Nephron progenitor cell (in vitro differentiated cells): ENCODE data around the gene LPIN1.

Experiments used
- DNase-seq: peaks from one replicate; pipeline ENCODE4 v3.0.0; 2021
- H3K27ac Mint-ChIP-seq: 2 replicates; pipeline ENCODE4 v1.8.0; 2021; ENCODE audit warnings: mild to moderate bottlenecking, moderate library complexity, mixed read lengths
- H3K27me3 Mint-ChIP-seq: 2 replicates; pipeline ENCODE4 v1.8.0; 2021; ENCODE audit warnings: mild to moderate bottlenecking, low read depth, mixed read lengths; ENCODE audit not compliant: poor library complexity
- H3K36me3 Mint-ChIP-seq: 2 replicates; pipeline ENCODE4 v1.8.0; 2021; ENCODE audit warnings: low read depth, mixed read lengths
- H3K4me1 Mint-ChIP-seq: 2 replicates; pipeline ENCODE4 v1.8.0; 2021; ENCODE audit warnings: mixed read lengths
- H3K4me3 Mint-ChIP-seq: 2 replicates; pipeline ENCODE4 v1.8.0; 2021; ENCODE audit warnings: mild to moderate bottlenecking, moderate library complexity, mixed read lengths
- H3K9me3 Mint-ChIP-seq: 2 replicates; pipeline ENCODE4 v1.8.0; 2021; ENCODE audit warnings: mild to moderate bottlenecking, moderate library complexity, mixed read lengths
- TF ChIP-seq, protein P1 (sequence below): fragments of 200-600 bp; sonication (generic); IDR thresholded peaks from 2 replicates; pipeline ENCODE4 v1.5.0; 2021; ENCODE audit warnings: antibody characterized with exemption

Gene LPIN1

GRCh38 chr2:11865805-11866204 is 119.4 kb downstream of the LPIN1 start:
- Mint-ChIP-seq H3K27me3 (peaks cover 3% of the 10 kb centered on the region), H3K27ac (no peak overlapping the region), H3K9me3 (peaks cover 33% of the 10 kb centered on the region), H3K4me1 (peaks cover 30% of the 10 kb centered on the region), H3K36me3 (peaks cover 16% of the 10 kb centered on the region), H3K4me3 (no peak overlapping the region)
- DNase-seq, result no peak
- TF ChIP-seq, protein P1, sequence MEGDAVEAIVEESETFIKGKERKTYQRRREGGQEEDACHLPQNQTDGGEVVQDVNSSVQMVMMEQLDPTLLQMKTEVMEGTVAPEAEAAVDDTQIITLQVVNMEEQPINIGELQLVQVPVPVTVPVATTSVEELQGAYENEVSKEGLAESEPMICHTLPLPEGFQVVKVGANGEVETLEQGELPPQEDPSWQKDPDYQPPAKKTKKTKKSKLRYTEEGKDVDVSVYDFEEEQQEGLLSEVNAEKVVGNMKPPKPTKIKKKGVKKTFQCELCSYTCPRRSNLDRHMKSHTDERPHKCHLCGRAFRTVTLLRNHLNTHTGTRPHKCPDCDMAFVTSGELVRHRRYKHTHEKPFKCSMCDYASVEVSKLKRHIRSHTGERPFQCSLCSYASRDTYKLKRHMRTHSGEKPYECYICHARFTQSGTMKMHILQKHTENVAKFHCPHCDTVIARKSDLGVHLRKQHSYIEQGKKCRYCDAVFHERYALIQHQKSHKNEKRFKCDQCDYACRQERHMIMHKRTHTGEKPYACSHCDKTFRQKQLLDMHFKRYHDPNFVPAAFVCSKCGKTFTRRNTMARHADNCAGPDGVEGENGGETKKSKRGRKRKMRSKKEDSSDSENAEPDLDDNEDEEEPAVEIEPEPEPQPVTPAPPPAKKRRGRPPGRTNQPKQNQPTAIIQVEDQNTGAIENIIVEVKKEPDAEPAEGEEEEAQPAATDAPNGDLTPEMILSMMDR, result no peak

GRCh38 chr2:11866358-11867335 is 120.2 kb downstream of the LPIN1 start:
- peaks cover 30% of the 10 kb centered on the region for H3K4me1 Mint-ChIP-seq
- H3K9me3 Mint-ChIP-seq, result peaks cover 25% of the 10 kb centered on the region
- H3K27ac Mint-ChIP-seq, result no peak overlapping the region
- H3K27me3 Mint-ChIP-seq, result peaks cover 4% of the 10 kb centered on the region
- H3K4me3 Mint-ChIP-seq, result no peak overlapping the region
- TF ChIP-seq, protein P1, result no peak
- H3K36me3 Mint-ChIP-seq, result peaks cover 16% of the 10 kb centered on the region
- no peak for DNase-seq

GRCh38 chr2:11867926-11868325 is 121.5 kb downstream of the LPIN1 start:
- TF ChIP-seq, protein P1, result no peak
- Mint-ChIP-seq H3K36me3 (peaks cover 16% of the 10 kb centered on the region), H3K9me3 (peaks cover 25% of the 10 kb centered on the region), H3K4me1 (peaks cover 18% of the 10 kb centered on the region), H3K27ac (no peak overlapping the region), H3K4me3 (no peak overlapping the region), H3K27me3 (peaks cover 4% of the 10 kb centered on the region)
- DNase-seq, result no peak

DNA sequence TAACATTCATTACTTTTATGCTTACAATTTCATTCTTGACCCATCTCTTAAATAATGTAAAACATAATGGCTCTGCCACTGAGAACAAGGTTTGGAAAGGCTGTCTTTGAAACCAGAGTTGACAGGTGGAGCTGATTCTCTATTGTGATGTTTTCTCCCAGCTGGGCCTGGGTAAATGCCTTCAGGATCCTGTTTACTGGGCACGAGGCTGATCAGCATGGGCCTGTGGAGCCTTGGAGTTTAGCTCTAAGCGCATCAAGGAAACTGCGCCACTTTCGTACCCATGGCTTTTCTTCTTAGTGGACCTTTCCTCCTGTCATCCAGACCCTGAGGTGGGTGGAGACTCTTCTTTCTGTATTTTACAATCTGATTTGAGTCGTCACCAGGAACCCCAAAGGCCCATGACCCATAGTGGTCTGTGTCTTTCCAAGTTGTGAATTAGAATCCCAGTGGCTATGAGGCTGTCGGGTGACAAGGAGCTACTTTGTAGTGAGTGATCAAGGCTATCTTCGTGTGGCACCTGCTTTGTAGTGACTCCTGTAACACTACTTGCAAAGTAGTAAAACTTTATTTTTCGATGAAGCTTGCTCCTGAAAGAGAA is 123.1 kb downstream of the LPIN1 start:
- DNase-seq, result no peak
- TF ChIP-seq, protein P1, result no peak

DNA sequence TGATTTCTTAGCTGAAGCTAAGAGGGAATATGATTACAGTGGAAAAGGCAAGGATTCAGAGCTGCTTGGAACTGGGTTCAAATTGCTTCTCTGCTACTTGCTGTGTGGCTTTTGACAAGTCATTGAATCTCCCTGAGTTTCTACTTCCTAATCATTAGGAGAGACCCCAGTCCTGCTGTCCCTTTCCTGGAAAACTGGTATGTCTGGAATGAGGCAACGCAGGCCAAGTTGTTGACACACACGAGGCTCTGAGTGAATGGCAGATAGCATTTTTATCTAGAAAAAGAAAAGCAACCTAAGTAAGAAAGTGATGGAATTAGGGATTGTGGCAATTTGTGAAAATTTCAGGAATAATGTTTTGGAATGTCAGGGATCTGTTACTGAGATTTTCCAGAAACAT is 123.6 kb downstream of the LPIN1 start:
- peaks cover 4% of the 10 kb centered on the region for H3K27me3 Mint-ChIP-seq
- H3K36me3 Mint-ChIP-seq, result peaks cover 16% of the 10 kb centered on the region
- no peak overlapping the region for H3K27ac Mint-ChIP-seq
- H3K9me3 Mint-ChIP-seq, result peaks cover 25% of the 10 kb centered on the region
- TF ChIP-seq, protein P1, result no peak
- no peak for DNase-seq
- no peak overlapping the region for H3K4me3 Mint-ChIP-seq
- H3K4me1 Mint-ChIP-seq, result no peaks in the 10 kb centered on the region

More for the DNA sequence above, 123.1 kb downstream of the LPIN1 start:
- H3K27ac Mint-ChIP-seq, result no peak overlapping the region
- H3K36me3 Mint-ChIP-seq, result peaks cover 16% of the 10 kb centered on the region
- peaks cover 25% of the 10 kb centered on the region for H3K9me3 Mint-ChIP-seq
- H3K4me1 Mint-ChIP-seq, result peaks cover 2% of the 10 kb centered on the region
- peaks cover 4% of the 10 kb centered on the region for H3K27me3 Mint-ChIP-seq
- no peak overlapping the region for H3K4me3 Mint-ChIP-seq
